Stimulated activated CD4-positive, alpha-beta T cell treated with anti-CD3 and anti-CD28 coated beads, Interleukin-2, amount 100 ng/mL, for 4 hours (primary cell): ENCODE measurements around the gene WFDC2.

Experiments used
- DNase-seq: peaks from one replicate; pipeline ENCODE4 v3.0.0-alpha.2; 2020; ENCODE audit warnings: low read depth

Gene WFDC2

DNA sequence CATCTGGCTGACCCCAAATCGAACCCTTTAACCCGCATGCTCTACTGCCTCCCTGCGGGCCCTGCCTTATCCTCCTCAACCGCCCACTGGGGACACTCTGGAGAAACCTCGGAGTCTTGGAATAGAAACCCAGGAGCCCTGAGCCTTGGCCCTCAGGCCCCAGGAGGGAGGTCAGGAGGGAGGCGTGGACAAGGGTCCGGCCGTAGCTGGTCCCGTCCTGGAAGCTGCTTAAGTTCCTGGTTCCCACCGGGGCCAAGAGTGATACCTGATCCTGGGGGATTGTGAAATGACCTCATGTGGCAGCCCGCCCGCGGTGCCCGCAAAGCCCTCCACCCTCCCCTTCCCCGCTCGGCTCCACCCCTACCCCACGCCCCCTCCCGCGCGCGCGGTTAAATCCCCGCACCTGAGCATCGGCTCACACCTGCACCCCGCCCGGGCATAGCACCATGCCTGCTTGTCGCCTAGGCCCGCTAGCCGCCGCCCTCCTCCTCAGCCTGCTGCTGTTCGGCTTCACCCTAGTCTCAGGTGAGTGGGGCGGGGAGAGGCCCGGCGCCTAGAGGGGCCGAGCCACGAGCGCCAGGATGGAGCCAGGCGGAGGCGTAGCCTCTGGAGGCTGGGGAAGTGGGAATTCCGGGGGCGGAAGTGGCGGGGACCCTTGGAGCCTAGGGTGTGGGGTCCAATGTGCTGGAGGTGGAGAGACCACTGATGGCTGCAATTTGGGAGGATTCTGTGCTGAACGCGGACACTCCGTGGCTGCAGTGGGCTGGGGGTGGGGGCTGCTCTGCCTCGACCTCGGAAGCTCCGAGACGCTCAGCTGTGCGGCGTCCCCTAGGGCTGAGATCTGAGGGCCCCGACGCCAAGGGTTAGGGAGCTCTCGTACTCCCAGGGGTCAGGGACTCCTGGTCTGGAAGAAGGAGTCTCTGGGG lies at the start of gene WFDC2:
TSS of gene WFDC2 (plus strand) at position 418 of the 926 bp plus-strand sequence. CDS start at position 447, 29 bp downstream.
- DNase-seq = no peak

DNA sequence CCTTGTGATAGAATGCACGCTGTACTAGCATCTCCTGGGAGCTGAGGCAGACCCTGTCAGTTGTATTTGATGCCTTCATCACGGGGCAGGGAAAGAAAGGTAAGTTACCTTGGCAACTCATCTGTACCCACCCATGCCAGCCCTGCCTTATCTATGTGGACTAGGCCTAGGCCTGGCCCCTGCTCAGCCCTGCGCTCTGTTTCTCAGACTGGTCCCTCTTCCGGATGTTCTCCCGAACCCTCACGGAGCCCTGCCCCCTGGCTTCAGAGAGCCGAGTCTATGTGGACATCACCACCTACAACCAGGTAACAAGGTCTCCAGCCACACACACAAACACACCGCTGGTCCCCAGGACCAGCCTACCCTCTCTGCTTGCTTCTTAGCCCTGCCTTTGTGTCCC lies 49.4 kb upstream of the WFDC2 start:
- no peak for DNase-seq

GRCh38 chr20:45423700-45424099 lies 45.9 kb upstream of the WFDC2 start:
- no peak for DNase-seq

GRCh38 chr20:45425561-45425960 lies 44.0 kb upstream of the WFDC2 start:
- no peak for DNase-seq

DNA sequence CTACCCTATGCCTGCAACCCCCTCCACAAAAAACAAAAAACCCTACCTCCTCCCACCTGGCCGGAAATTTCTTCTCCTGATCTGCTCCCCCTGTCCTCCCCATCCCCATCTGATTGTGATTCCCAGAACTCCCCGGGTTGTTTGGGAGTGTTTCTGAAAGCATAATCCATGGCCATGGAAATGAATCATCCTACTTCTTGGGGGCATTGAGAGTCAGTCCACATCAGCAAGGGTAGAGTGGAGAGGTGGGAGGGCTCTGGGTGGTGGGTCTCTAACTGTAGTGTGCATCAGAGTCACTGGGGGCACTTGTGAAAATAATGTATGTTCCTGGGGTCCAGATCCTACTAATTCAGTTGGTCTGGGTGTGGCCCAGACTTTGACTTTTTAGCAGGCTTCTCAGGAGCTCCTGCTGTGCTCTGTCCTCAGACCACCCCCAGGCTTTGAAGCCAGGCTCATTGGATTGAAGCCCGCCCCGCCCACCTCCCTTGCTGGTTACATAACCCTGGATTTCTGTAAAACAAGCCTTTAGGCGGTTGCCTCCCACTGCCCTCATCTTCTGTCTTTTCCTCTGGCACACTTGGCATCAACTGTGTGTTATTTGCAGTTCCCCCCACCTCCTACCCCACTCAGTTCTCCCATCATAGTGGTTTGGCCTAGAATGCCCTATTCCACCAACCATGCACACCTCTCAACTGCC lies 43.1 kb upstream of the WFDC2 start:
- no peak for DNase-seq

DNA sequence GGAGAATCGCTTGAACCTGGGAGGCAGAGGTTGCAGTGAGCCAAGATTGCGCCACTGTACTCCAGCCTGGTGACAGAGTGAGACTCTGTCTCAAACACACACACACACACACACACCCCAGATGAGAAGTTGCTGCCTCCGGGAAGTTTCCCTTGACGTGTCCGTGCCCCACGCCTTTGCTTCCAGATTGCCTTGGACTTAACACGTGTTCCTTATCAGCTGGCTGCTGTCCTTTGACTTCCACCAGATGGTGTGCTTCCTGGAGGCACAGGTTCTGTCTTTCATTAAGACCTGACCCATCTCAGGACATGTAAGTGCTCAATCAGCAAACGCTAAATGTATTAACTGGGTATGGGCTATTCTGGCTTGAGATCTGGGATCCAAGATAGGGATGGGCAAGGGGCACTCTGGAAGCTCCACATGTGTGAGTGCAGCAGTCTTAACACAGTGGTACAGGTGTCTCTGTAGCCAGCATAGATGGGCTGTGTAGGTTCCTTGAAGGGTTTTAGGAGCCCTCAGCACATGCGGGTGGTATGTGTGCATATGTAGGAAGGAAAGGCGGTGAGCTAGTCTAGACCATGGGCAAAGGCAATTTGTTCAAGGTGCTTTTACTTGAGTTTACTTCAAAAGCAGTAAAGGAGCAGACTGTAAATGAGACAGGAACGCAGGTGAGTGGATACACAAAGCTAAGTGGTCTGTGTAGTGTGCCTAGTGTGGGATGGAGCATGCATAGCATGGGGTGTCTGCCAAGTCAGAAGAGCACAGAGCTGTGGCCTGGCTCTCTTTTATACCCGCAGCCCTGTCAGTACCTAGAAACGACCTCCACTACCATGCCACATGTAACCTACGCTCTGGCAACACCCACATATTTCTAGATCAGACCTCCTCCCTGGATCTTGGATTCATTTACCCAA lies 42.1 kb upstream of the WFDC2 start:
- DNase-seq = no peak

- DNase-seq = no peak
Measured at GRCh38 chr20:45429618-45430017, 39.9 kb upstream of the WFDC2 start.

DNA sequence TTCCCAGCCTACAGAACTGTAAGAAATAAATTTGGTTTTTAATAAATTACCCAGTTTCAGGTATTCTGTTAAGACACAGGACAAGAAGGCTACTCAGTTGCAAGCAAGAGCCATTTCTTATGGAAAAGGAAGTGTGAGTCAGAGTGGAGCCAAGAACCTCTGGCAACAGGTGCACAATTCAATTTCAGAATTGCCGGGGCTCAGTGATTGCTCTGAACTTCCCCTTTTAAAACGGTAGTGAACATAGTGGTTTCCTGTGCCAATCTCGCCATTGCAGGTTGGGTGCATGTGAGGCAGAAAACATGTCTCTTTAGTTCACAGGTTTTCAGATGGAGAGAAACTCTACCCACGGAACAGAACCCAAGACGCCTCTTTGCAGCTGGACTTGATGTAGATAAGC lies 37.3 kb upstream of the WFDC2 start:
- no peak for DNase-seq

DNA sequence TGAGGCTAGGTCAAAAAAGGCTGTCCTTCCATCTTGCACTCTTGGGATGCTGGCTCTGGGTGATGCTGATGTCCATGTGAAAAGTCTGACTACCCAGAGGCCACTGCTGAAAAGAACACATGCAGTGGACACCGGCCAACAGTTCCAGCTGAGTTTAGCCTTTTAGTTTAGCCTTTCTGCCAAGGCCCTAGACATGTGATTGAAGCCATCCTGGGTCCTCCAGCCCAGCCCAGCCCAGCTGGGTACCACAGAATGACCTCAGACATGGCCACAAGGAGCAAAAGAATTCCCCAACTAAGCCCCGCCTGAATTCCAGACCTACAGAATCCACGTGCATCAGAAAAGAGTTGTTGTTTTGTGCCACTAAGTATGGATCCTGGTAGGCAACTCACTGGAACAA lies 36.2 kb upstream of the WFDC2 start:
- DNase-seq = no peak

DNA sequence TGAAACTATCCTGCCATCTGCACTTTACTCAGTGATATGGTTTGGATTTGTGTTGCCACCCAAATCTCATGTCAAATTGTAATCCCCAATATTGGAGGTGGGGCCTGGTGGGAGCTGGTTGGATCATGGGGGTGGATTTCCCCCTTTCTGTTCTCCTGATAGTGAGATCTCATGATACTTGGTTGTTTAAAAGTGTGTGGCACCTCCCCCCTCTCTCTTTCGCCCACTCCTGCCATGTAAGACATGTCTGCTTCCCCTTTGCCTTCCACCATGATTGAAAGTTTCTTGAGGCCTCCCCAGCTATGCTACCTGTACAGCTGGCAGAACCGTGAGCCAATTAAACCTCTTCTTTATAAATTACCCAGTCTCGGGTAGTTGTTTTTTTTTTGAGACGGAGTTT lies 35.6 kb upstream of the WFDC2 start:
- DNase-seq = no peak

- DNase-seq = peak; percentile 73
Measured at GRCh38 chr20:45436732-45437485, 32.6 kb upstream of the WFDC2 start.

DNA sequence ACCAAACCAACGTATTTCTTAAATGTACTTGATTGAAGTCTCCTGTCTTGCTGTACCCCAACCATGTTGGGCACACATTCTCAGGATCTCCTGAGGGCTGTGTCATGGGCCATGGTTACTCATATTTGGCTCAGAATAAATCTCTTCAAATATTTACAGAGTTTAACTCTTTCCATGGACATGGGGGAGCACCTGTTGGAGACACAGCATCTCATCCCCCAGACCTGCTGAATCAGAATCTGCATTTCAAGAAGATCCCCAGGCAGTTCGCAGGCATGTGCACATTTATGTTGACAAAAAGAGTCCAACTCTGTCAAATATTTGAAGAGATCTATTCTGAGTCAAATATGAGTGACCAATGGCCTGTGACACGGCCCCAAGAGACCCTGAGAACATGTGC lies 29.1 kb upstream of the WFDC2 start:
- no peak for DNase-seq

DNA sequence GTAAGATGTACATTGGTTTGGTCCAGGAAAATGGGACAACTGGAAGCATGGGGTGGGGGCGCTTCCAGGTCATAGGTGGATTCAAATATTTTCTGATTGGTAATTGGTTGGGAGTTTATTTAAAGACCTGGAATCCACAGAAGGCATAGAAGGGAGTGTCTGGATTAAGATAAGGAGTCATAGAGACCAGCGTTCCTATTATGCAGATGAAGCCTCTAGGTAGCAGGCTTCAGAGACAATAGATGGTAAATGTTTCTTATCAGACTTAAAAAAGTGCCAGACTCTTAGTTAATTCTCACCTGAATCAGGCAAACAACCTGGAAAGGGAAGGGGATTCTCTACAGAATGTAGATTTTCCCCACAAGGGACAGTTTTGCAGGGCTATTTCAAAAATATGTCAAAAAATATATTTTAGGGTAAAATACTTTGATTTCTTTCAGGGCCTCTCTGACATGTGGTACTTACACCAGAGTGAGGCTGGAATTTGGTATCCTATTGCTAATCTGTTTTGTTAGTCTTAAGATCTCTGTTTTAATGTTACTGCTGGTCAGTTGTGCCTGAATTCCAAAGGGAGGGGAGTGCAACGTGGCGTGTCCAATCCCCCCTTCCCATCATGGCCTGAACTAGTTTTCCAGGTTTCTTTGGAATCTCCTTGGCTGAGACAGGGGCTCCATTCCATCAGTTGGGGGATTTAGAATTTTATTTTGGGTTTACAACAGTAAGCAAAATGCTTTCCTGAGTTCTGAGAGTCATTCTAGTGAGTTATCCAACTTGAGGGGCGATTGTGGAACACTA lies 28.5 kb upstream of the WFDC2 start:
- DNase-seq = no peak

DNA sequence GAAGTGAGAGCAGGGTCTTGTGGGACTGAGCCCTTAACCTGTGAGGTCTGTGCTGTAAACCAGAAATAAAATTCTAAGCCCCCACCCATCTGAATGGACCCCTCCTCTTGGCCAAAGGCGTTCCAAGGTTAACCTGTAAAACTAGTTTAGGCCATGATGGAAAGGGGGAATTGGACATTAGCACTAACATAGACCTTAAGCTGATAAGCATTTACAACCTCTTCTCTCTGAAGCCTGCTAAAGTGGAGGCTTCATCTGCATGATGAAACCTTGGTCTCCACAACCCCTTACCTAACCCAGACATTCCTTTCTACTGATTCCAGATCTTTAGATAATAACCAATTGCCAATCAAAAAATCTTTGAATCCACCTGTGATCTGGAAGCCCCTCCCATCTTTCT lies 27.8 kb upstream of the WFDC2 start:
- DNase-seq = no peak

DNA sequence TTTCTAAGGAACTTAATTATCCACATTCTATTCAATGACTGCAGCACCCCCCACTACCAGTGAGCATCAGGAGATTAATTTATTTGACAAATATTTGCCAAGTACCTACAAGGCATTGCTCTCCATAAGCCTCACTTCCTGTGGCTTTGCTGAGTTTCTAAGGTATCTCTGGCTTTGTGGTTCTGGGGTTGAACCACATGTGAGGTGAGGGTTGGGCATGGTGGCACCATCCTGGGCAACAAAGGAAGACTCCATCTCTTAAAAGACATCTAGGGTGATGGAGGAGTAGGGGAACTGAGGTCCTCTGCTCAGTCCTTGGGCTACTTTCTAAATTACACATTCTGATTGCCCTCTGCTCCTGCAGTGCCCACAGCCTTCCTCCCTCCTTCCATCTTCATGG lies 25.5 kb upstream of the WFDC2 start:
- no peak for DNase-seq

- no peak for DNase-seq
Measured at GRCh38 chr20:45445805-45446562, 23.6 kb upstream of the WFDC2 start.

GRCh38 chr20:45448270-45448669 lies 21.3 kb upstream of the WFDC2 start:
- no peak for DNase-seq

DNA sequence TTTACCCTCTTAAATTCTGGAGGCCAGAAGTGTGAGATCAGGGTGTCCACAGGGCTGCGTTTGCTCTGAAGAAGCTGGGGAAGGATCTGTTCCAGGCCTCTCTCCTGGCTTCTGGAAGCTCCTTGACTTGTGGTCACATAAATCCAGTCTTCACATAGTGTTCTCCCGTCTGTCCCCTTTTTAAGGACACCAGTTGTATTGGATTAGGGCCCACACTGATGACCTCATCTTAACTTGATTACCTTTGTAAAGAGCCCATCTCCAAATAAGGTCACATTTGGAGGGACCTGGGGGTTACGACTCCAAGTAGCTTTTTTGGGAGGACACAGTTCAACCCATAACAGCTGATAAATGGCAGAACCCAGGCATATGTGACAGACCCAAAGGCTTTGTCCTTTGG lies 20.0 kb upstream of the WFDC2 start:
- no peak for DNase-seq

DNA sequence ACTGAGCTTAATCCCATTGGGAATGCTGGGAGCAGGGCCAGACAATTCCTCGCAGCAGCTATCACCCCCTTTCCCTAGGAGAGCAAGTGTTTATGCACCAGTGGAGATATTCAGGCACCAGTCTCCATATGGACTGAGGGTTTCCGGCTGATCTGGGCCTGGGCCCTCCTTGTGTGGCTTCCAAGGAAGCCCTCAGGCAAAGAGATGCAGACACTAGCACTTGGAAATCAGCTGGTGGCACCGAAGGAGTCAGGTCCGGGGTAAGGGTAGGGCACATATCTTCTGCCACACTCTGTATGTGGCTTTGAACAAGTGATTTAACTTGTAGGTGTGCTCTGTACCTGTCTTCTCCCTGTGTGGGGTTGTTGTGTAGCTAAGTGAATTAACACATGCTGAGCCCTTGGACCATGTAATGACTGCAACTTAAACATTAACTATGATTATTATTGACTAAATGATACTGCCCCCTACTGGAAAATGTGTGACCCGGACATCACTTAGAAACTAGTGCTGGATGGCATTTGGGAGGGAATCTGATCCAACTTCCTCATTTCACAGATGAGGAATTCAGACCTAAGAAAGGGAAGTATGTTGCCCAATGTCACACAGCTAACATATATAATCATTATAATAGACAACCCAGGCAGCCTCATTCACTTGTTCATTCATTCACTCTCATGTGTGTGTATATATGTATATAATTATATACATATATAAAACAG lies 19.3 kb upstream of the WFDC2 start:
- DNase-seq = no peak
